SK-N-SH (cell line): ENCODE measurements around the gene TRIM62.

Experiments used
- RAD21 ChIP-seq: IDR thresholded peaks from 2 replicates; pipeline ENCODE4 v1.6.1; 2012; ENCODE audit warnings: mild to moderate bottlenecking, low read length
- TF ChIP-seq, protein P1 (sequence below): fragments of 200-600 bp; sonication (generic); IDR thresholded peaks from 2 replicates; pipeline ENCODE4 v1.6.1; 2017; ENCODE audit warnings: antibody characterized with exemption, mild to moderate bottlenecking, moderate library complexity

DNA sequence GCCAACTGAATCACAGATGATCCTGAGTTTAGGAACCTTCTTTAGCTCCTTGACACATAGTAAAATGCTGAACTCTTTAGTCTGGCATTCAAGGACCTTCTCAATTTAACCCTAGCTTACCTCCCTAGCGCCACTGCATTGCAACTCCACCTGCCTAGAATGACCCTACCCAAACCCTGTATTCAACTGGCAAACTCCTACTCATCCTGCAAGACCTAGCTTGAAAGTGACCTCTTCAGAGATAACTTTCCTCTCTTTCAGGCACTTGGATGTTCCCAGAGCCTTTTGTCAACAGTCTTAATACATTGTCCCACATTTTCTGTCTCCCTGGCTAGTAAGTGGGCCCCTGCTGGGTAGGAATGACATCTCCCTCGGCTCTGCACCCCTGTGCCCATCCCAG, 19.7 kb downstream of the TRIM62 start:
- no peak for TF ChIP-seq RAD21
- TF ChIP-seq, protein P1, sequence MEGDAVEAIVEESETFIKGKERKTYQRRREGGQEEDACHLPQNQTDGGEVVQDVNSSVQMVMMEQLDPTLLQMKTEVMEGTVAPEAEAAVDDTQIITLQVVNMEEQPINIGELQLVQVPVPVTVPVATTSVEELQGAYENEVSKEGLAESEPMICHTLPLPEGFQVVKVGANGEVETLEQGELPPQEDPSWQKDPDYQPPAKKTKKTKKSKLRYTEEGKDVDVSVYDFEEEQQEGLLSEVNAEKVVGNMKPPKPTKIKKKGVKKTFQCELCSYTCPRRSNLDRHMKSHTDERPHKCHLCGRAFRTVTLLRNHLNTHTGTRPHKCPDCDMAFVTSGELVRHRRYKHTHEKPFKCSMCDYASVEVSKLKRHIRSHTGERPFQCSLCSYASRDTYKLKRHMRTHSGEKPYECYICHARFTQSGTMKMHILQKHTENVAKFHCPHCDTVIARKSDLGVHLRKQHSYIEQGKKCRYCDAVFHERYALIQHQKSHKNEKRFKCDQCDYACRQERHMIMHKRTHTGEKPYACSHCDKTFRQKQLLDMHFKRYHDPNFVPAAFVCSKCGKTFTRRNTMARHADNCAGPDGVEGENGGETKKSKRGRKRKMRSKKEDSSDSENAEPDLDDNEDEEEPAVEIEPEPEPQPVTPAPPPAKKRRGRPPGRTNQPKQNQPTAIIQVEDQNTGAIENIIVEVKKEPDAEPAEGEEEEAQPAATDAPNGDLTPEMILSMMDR = no peak
